NCI-H526 treated with DMSO at 0.1 percent for 48 hours (cell line): ENCODE results near the gene PLXNA3.

Experiments
- DNase-seq: peaks from one replicate; lab custom pipeline; 2025; lab: John Stamatoyannopoulos, UW

PLXNA3 gene

DNA sequence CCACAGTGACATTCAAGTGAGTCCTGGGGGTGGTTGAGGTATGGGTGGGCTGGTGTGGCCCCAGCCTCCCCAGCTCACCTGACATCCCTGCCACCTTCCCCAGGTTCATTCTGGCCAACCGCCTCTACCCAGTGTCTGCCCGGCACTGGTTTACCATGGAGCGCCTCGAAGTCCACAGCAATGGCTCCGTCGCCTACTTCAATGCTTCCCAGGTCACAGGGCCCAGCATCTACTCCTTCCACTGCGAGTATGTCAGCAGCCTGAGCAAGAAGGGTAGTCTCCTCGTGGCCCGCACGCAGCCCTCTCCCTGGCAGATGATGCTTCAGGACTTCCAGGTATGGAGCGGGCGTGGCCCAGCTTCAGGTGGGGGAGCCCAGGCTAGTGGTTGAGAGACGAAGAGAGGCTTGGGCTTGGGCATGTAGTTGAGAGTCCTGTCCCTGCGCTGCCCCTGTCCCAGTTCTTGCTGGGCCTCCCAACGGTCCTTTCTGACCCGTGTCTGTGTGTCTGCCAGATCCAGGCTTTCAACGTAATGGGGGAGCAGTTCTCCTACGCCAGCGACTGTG lies 22.8 kb upstream of the PLXNA3 start:
- no peak for DNase-seq

DNA sequence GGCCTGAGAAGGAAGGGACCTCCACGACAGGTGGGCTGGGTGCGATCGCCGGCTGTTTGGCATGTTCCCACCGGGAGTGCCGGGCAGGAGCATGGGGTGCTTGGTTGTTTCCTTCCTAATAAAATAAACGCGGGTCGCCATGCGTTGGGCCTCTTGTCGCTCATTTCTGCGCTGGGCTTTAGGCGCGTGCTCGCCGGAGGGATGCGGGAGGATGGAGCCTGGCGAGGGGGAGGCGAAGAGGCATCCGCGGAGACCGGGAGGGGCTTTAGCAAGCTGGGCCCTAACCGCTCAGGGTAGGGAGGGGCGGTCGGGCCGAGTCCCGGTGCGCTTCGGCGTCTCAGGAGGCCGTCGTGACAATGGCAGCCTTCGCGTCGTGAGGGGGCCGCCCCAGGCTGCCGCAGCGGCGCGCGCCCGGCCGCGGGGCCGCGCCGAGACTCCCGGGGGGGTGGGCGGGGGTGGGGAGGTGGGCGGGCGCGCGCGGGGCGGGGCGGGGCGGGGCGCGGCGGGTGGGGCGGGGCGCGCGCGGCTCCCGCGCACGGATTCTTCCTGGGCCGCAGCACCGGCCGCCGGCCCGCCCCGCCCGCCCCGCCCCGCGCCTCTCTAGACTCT lies 21.6 kb upstream of the PLXNA3 start:
- DNase-seq, result peak; percentile 29

DNA sequence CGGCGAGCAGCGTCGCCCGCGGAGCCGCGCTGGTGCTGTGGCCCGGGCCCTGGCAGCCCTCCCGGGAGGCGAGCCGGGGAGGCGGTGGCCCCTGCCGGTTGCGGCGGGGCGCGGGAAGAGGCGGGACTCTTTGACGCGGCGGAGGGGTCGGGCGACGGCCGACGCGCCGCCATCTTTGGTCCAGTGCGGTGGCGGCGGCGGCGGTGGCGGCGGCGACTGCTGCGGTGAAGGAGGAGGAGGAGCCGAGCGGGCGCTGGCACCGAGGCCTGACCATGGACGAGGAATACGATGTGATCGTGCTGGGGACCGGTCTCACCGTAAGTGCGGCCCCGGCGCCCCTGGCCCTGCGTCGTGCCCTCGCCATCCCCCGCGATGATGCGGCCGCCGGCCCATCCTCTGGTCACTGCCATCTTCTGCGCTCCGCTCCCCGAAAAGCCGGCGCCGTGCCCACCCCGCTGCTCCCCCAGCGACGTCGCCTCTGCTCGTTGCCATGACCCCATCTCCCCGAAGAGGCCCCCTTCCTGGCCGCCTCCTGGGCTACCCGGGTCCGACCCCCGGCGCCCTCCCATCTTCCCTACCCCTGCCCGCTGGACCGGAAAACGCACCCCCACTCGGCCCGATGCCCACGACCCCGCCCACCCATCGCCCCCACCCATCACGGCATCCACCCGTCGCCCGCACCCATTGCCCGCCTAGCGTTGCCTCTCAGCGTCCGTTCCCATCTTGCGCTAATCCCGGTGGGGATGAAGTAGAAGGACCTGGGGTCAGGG lies 20.9 kb upstream of the PLXNA3 start, which contains the start of gene GDI1:
GDI1 (plus strand) TSS at position 172 of the 770 bp plus-strand sequence; CDS start at position 273, 101 bp downstream.
- peak; percentile 53 for DNase-seq

DNA sequence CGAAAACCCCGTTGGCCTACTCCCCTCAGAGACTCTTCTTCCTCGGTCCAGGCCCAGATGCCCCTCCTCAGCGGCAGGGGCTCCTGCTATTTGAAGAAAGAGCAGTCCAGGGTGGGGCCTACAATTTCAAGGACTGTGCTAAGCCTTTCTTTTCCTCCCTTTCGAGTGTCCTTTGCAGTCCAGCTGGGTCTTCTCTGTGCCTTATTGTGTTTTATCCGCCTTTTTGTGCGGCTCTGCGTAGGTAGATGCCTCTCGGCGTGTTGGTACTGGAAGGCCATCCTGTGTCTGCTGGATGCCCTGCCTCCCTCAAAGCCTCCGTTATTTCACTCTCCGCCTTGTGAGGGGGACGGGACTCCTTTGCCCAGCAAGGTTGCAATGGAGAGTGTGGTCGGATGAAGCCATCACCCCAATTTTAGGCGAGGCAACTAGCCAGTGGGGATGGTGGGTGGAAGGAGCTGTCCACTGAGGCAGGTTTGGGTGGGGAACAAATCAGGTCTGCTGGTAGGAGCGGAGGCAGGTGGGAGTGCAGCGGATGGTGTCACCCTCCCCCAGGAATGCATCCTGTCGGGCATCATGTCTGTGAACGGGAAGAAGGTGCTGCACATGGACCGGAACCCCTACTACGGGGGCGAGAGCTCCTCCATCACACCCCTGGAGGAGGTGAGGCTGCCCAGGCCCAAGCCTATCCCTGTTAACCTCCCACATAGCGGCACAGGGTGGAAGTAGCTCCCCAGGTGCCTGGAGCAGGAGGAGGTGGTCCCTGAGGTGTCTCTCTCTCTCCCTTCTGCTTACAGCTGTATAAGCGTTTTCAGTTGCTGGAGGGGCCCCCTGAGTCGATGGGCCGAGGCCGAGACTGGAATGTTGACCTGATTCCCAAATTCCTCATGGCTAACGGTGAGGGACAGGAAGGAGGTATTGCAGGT lies 19.8 kb upstream of the PLXNA3 start:
- DNase-seq, result no peak

DNA sequence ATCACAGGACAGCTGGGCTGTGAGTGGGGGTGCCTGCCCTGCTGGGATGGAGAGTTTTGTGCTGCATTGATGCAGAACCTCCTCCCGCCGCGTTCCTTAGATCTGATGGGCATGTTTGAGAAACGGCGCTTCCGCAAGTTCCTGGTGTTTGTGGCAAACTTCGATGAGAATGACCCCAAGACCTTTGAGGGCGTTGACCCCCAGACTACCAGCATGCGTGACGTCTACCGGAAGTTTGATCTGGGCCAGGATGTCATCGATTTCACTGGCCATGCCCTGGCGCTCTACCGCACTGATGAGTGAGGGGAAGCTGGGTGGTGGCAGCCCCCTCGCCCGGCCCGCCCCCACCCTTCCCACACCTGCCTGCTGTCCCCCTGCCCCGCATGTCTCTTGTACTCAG lies 18.2 kb upstream of the PLXNA3 start:
- DNase-seq, result no peak

DNA sequence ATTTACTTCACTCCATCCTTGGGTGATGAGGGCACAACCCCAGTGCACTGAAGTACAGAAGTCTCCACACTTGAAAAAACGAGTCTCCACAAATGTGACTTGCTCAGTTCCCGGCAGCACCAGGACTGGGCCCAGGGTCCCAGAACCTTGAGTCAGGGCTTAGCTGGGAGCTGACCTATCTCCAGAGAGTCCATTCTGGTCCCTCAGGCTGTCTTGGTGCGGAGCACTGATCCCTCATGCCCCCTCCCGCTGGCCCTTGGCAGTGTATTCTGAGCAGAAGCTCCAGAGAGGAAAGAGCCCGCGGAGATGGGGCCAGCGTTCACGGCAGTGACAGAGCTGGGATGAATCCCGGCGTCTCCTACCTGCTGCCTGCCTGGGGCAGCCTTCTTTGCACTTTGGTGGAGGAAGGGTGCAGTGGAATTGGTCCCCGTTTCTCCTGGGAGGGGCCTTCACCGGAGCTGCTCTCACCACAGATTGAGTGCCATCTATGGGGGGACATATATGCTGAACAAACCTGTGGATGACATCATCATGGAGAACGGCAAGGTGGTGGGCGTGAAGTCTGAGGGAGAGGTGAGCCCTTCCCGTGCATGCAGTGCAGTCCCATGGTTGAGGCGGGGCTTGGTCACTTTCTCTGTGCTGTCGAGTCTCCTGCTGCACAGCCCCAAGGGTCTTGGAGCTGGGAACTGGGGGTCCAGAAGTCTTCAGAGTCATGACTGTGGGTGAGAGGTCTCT lies 17.3 kb upstream of the PLXNA3 start:
- DNase-seq, result no peak

DNA sequence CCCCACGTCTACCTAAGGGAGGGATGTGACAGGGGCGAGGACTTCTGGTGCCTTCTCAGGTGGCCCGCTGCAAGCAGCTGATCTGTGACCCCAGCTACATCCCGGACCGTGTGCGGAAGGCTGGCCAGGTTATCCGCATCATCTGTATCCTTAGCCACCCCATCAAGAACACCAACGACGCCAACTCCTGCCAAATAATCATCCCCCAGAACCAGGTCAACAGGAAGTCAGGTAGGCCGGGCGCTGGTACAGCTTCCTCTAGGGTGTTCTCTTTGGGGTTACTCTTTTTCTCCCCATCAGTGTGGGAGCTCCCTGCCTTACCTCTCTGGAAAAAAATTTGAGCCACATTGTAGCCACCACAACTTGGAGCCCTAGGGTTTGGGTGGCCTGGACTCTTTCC lies 16.5 kb upstream of the PLXNA3 start:
- no peak for DNase-seq

DNA sequence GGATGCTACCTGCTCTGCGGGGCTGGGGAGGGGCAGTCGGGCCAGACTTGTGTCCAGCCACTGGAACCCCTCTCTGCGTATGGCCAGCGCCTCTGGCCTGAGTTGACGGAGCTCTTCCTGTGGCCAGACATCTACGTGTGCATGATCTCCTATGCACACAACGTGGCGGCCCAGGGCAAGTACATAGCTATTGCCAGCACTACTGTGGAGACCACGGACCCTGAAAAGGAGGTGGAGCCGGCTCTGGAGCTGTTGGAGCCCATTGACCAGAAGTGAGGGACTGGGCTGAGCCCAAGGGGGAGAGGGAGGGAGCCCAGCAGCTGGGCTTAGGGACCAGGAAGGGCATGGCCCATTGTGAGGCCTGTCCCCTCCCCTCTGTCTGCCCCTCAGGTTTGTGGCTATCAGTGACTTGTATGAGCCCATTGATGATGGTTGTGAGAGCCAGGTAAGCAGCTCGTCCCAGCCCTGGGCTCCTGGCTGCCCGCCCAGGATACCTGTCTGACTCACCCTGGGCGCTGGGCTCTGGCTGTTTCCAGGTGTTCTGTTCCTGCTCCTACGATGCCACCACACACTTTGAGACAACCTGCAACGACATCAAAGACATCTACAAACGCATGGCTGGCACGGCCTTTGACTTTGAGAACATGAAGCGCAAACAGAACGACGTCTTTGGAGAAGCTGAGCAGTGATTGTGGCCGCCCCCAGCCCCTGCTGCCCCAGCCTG lies 15.9 kb upstream of the PLXNA3 start:
- DNase-seq, result no peak

DNA sequence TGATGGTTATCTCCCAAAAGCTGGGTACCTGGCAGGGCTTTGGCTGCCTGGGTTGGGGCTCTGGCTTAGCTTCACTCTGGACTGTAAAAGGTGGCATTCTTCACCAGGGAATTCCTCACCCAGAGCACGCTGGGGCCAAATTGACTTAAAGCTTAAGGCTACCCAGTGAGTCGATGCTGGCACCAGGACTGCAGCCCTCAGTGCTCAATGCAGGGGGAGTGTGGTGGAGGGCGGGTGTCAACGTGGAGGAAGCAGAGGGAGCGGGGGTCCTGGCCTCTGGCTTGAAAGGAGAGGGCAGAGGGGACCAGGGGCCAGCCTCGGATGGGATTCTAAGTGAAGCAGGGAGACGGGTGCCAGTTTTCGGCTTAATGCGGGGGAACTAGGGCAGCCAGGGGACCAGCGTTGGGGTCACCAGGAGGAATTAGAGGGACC lies 14.6 kb upstream of the PLXNA3 start:
- no peak for DNase-seq

DNA sequence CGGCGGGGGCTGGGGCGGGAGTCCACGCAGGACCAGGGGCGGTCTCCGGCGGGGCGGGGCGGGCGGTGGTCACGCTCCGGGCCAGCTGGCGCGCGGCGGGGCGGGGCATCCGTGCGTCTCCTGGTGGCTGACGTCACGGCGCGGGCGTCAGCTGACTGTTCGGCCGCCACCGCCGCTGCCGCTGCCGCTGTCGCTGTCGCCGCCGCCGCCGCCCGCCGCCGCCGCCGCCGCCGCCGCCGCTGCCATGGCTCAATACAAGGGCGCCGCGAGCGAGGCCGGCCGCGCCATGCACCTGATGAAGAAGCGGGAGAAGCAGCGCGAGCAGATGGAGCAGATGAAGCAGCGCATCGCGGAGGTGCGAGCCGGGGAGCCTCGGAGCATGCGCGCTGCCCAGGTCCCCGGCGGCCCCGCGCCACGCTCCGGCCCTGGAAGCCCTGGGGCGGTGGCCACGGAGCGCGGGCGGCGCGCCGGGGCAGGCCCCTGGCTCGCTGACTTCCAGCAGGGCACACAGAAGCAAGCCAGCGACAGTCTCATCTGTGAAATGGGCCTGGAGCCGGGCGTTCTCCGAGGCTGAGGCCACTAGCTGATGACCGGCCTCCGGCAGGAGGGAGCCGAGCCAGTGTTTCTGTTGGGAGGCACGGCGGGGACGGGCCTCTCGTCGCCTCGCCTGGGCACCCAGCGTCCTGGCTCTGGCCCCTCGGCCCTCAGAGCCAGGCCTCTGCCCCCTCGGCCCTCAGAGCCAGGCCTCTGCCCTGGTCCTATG lies 13.9 kb upstream of the PLXNA3 start, which contains the start of gene FAM50A:
FAM50A (plus strand) TSS at position 150 of the 763 bp plus-strand sequence; CDS start at position 245, 95 bp downstream.
- peak; percentile 63 for DNase-seq

DNA sequence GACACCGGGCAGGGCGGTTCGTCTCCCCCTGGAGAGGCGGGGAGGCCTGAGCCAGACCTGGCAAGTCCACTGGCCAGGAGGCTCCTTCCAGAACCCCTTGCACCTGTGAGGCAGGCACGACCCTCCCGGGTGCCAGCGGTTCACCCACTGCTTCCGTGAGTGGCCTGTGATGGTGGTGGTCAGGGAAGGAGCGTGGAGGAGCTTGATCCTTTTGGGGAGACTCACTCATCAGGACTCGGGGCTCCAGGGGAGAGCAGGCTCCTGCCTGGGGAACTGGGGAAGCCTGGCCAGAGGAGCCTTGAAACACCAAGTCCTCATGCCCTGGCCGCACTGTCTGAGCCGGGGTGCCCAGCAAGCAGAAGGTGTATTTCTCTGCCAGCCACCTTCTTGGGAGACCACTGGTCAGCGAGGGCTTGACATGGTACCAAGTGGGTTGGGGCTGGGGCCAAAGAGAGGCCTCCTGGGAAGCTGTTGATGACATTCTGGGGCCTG lies 13.3 kb upstream of the PLXNA3 start:
- DNase-seq, result no peak

DNA sequence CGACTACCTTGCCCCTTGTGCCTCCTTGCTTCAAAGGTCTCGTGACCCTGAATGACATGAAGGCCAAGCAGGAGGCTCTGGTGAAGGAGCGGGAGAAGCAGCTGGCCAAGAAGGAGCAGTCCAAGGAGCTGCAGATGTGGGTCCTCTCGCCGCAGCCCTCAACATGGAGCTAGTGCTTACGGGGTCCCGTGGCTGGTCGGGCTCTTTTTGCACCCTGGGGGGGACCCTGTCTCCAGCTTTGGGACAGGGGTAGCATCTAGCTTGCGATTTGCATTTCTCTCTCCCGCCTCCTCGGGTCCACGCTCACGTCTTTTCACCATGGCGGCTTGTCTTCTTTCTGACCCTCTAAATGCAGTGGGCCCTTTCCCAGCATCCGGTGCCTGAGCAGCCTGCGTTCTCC lies 12.3 kb upstream of the PLXNA3 start:
- no peak for DNase-seq

DNA sequence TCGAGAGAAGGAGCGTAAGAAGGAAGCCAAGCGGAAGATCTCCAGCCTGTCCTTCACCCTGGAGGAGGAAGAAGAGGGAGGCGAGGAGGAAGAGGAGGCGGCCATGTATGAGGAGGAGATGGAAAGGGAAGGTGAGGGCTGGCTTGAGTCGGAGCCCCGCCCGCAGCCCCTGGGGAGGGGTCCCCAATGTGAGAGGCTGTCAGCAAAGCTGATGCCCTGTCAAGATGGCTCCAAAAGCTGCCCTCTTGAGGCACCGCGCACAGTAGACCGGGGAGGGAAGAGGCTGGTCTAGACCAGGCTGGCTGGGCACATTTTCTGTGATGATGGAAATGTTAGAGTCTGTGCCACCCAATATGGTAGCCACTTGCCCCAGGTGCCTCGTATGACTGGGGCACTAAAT lies 11.7 kb upstream of the PLXNA3 start:
- DNase-seq, result no peak

DNA sequence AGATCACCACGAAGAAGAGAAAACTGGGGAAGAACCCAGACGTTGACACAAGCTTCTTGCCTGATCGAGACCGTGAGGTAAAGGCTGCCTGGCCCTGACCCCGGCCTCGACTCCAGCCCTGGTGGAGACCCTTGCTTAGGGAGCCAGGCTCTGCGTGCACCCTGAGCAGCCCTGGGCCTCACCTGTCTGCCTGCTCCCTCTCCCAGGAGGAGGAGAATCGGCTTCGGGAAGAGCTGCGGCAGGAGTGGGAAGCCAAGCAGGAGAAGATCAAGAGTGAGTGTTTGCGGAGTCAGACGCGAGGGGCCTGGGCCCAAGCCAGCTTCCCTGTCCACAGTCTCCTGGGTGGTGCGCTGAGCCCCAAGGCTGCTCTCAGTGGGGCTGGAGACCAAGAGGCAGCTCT lies 9.6 kb upstream of the PLXNA3 start:
- no peak for DNase-seq

DNA sequence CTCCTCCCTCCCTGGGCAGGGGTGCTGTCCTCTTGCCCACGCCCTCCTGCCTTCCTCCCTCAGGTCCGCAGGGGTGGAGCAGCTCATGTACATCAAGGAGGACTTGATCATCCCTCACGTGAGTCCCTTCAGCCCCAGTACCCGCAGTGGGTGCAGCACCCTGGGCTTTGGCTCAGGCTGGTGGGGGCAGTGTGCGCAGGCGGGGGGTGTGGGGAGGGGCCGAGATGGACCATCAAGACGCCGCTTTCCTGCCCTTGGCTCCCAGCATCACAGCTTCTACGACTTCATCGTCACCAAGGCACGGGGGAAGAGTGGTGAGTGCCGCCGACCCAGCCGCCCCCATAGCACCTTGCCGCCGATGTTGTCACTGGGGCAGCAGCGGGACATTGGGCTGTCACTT lies 8.5 kb upstream of the PLXNA3 start:
- DNase-seq, result no peak

DNA sequence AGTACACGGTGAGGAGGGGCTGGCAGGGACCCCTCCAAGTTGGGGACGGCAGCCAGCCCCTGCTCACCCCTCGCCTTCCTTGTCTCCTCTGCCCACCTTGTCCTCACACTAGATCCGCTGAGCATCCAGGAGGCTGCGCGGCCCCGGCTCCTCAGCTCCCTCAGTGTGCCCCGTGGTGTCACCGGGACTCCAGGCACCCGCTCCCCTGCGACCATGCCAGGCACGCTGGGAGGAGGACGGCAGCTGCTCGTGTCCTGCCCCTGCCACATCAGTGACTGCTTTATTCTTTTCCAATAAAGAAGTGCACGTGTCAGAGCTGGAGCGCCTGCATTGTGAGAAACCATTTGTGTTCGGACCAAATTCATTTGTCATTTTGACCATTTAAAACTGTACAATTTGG lies 7.8 kb upstream of the PLXNA3 start:
- DNase-seq, result no peak

DNA sequence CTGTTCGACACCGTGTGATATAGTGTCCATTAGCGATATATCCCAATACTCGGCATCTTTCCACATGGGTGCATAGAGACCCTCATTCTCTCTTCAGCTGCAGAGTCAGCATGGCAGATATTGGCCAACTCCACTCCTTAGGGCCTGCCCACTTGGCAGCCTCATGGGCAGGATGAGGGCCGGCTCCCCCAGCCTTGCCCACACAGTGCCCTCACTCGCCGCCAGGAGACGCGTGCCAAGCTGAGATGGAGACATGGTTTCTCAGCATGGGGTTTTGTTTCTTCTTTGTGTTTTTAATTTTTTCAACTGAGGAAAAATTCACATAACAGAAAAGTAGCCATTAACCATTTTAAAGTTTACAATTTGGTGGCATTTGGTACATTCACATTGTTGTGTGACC lies 5.3 kb upstream of the PLXNA3 start:
- DNase-seq, result no peak

DNA sequence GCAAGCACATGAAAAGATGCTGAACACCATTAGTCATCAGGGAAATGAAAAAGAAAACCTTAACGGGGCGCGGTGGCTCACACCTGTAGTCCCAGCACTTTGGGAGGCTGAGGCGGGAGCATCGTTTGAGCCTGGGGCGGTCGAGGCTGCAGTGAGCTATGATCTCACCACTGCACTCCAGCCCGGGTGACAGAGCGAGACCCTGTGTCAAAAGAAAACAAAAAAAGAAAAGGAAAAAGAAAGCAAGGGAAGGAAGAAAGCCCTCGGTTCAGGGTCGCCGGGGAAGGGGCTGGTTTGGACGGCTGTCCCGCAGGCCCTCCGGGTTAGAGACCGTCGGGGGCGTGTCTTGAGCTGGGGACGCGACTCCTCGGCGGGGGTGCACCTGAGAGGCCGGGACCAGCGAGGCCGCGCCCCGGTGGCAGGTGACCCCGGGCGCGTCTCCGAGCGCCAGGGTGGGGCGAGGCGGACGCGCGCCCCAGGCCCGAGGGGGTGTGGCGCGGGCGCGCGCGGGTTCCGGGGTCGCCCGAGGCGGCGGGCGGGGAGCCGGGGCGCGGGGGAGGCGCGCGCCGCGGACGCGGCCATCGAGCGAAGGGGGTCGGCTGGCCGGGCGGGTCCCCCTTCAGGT lies 478 bp upstream of the PLXNA3 start:
- DNase-seq, result peak; percentile 50
